Vagina (tissue), 2 donors: ENCODE measurements around the gene CHST6. TPM values are rescaled to one million over a fixed set of nuclear protein-coding genes. Genes with fewer than 3 reads are reported as not detected.

Experiments used
- DNase-seq, 2 donors: peaks; one replicate each; pipeline ENCODE4 v3.0.0-alpha.2; 2017; ENCODE audit errors: extremely low spot score in 2 of 2
- H3K27ac ChIP-seq: fragments of 200-600 bp; sonication (generic); one replicate; pipeline ENCODE4 v1.5.1; 2019
- H3K27me3 ChIP-seq: fragments of 200-600 bp; sonication (generic); one replicate; pipeline ENCODE4 v1.5.1; 2019
- H3K36me3 ChIP-seq, 2 donors: fragments of 200-600 bp; sonication (generic); one replicate each; pipeline ENCODE4 v1.5.1; 2017 to 2019
- H3K4me1 ChIP-seq: fragments of 200-600 bp; sonication (generic); one replicate; pipeline ENCODE4 v1.5.1; 2019
- H3K4me3 ChIP-seq, 2 donors: fragments of 200-600 bp; sonication (generic); 1 replicate in 1 of 2; 2 replicates in 1 of 2; pipeline ENCODE4 v1.5.1; 2016 to 2019
- H3K9me3 ChIP-seq: fragments of 200-600 bp; sonication (generic); one replicate; pipeline ENCODE4 v1.5.1; 2019
- CTCF ChIP-seq, 3 experiments: fragments of 450-650 bp in 2 of 3; fragments of 200-600 bp in 1 of 3; sonication (generic) in 1 of 3; IDR thresholded peaks; one replicate each; pipeline ENCODE4 v1.5.1; 2017 to 2019; ENCODE audit warnings: antibody characterized with exemption in 3 of 3, mild to moderate bottlenecking in 2 of 3, moderate library complexity in 2 of 3
- POLR2A ChIP-seq, 2 donors: fragments of 450-650 bp; IDR thresholded peaks; one replicate each; pipeline ENCODE4 v1.6.1; 2017; ENCODE audit warnings: antibody characterized with exemption in 2 of 2, mild to moderate bottlenecking in 2 of 2, moderate library complexity in 2 of 2
- POLR2AphosphoS5 ChIP-seq, 2 donors: sonication (generic); formaldehyde crosslinking; IDR thresholded peaks; one replicate each; pipeline ENCODE4 v1.9.0; 2017; ENCODE audit warnings: antibody characterized with exemption in 2 of 2, mild to moderate bottlenecking in 2 of 2, low read depth in 1 of 2; ENCODE audit not compliant: insufficient read depth in 1 of 2
- intact Hi-C: fragments of 100-400 bp; cut with DNase I; formaldehyde crosslinking; loops from one replicate; pipeline ENCODE4 v1.15.1; 2023
- total RNA-seq: library from RNA; depleted of rRNA; stranded (reverse); fragments of >200 nt; gene quantifications from one replicate; pipeline ENCODE4 v1.2.3, GENCODE V29; 2016

Gene CHST6
- total RNA-seq, 1 donor from 2014 or later, result 0.25 TPM

GRCh38 chr16:75491876-75492275 is 3.4 kb downstream of the CHST6 start:
- intact Hi-C loops, result no loop called here
- DNase-seq, result no peak
- no peaks in the 10 kb centered on the region for H3K9me3 ChIP-seq
- no peak for TF ChIP-seq POLR2AphosphoS5 (IDR thresholded peaks at IDR 0.05; ENCODE audit: insufficient read depth in 1 of 2, low read depth in 1 of 2)
- no peak for TF ChIP-seq POLR2A (IDR thresholded peaks at IDR 0.05)
- no peak for TF ChIP-seq CTCF (IDR thresholded peaks at IDR 0.05)
- no peak overlapping the region for H3K4me3 ChIP-seq
- no peaks in the 10 kb centered on the region for H3K27me3 ChIP-seq
- no peaks in the 10 kb centered on the region for H3K36me3 ChIP-seq
- peaks cover 12% of the 10 kb centered on the region for H3K4me1 ChIP-seq
- no peak overlapping the region for H3K27ac ChIP-seq

- H3K9me3 ChIP-seq, result no peaks in the 10 kb centered on the region
- intact Hi-C loops, result no loop called here
- TF ChIP-seq POLR2A (IDR thresholded peaks at IDR 0.05), result no peak
- TF ChIP-seq CTCF (IDR thresholded peaks at IDR 0.05), result no peak
- TF ChIP-seq POLR2AphosphoS5 (IDR thresholded peaks at IDR 0.05; ENCODE audit: insufficient read depth in 1 of 2, low read depth in 1 of 2), result no peak
- H3K27me3 ChIP-seq, result no peaks in the 10 kb centered on the region
- H3K4me1 ChIP-seq, result no peaks in the 10 kb centered on the region
- no peak for DNase-seq
- no peak overlapping the region for H3K4me3 ChIP-seq
- H3K27ac ChIP-seq, result no peak overlapping the region
- H3K36me3 ChIP-seq, result no peaks in the 10 kb centered on the region
Measured at GRCh38 chr16:75488322-75488721, 6.9 kb downstream of the CHST6 start.

- DNase-seq, result no peak
- TF ChIP-seq CTCF (IDR thresholded peaks at IDR 0.05) (no peak), POLR2AphosphoS5 (IDR thresholded peaks at IDR 0.05; ENCODE audit: insufficient read depth in 1 of 2, low read depth in 1 of 2) (no peak), POLR2A (IDR thresholded peaks at IDR 0.05) (no peak)
- Histone ChIP-seq H3K9me3 (no peaks in the 10 kb centered on the region), H3K27me3 (no peaks in the 10 kb centered on the region), H3K4me1 (no peaks in the 10 kb centered on the region), H3K36me3 (no peaks in the 10 kb centered on the region), H3K27ac (no peak overlapping the region), H3K4me3 (no peak overlapping the region)
- intact Hi-C loops, result no loop called here
Measured at GRCh38 chr16:75486676-75487313, 8.4 kb downstream of the CHST6 start.

GRCh38 chr16:75486014-75486675 is 9.1 kb downstream of the CHST6 start:
- Histone ChIP-seq H3K4me1 (no peaks in the 10 kb centered on the region), H3K9me3 (no peaks in the 10 kb centered on the region), H3K27ac (no peak overlapping the region), H3K36me3 (no peaks in the 10 kb centered on the region), H3K4me3 (no peak overlapping the region), H3K27me3 (no peaks in the 10 kb centered on the region)
- intact Hi-C loops, result no loop called here
- TF ChIP-seq CTCF (IDR thresholded peaks at IDR 0.05) (no peak), POLR2AphosphoS5 (IDR thresholded peaks at IDR 0.05; ENCODE audit: insufficient read depth in 1 of 2, low read depth in 1 of 2) (no peak), POLR2A (IDR thresholded peaks at IDR 0.05) (no peak)
- DNase-seq, result no peak
